T-cell (primary cell): ENCODE measurements around the gene DTX2. TPM values are rescaled to one million over a fixed set of nuclear protein-coding genes. Genes with fewer than 3 reads are reported as not detected.
"Not testable (repeated sequence)": the region's sequence is repeated elsewhere in the genome, so short reads cannot be mapped to it uniquely, and the experiment has no call there.

ENCODE experiments used
- ATAC-seq, 4 experiments: fragments of 200-7000 bp in 3 of 4; fragments of 150-1000 bp in 1 of 4; cut with Tn5 transposase; replicated peaks in 1 of 4; 1 replicate in 3 of 4; 2 replicates in 1 of 4; pipeline ENCODE4 v1.10.0; 2021; ENCODE audit warnings: moderate library complexity in 3 of 4, mild to moderate bottlenecking in 2 of 4, moderate number of reproducible peaks in 1 of 4
- CTCF ChIA-PET, 2 donors: fragments of 300-600 bp; sonication (Branson Sonifier 250); formaldehyde crosslinking; loops; one replicate each; lab custom pipeline; 2022; ENCODE audit warnings: antibody characterized with exemption in 2 of 2; lab: Charles Lee
- POLR2A ChIA-PET, 2 donors: fragments of 300-600 bp; sonication (Branson Sonifier 250); formaldehyde crosslinking; loops; one replicate each; lab custom pipeline; 2022; ENCODE audit warnings: antibody characterized with exemption in 2 of 2; lab: Charles Lee
- DNase-seq, 35 experiments: peaks; one replicate each; pipeline versions ENCODE4 v3.0.0 to v3.0.0-alpha.2; 2013 to 2023
- H3K27ac ChIP-seq: one replicate; pipeline ENCODE4 v1.5.1; 2013; ENCODE audit warnings: low read length
- H3K27me3 ChIP-seq, 2 experiments: replicated peaks in 1 of 2; 1 replicate in 1 of 2; 2 replicates in 1 of 2; pipeline versions ENCODE4 v1.6.1 to v1.7.0; 2013; ENCODE audit warnings: low read length in 1 of 2, mixed read lengths in 1 of 2; ENCODE audit not compliant: control insufficient read depth in 2 of 2, insufficient read depth in 2 of 2; ENCODE audit errors: extremely low read depth in 1 of 2
- H3K36me3 ChIP-seq, 2 donors: 1 replicate in 1 of 2; 2 replicates in 1 of 2; pipeline versions ENCODE4 v1.6.1 to v1.7.0; 2013; ENCODE audit warnings: low read length in 1 of 2; ENCODE audit not compliant: control insufficient read depth in 2 of 2, insufficient read depth in 1 of 2; ENCODE audit errors: extremely low read depth in 1 of 2
- H3K4me1 ChIP-seq, 2 experiments: 1 replicate in 1 of 2; 2 replicates in 1 of 2; pipeline versions ENCODE4 v1.6.1 to v1.7.0; 2013; ENCODE audit warnings: low read length in 2 of 2, mixed read lengths in 1 of 2; ENCODE audit not compliant: insufficient read depth in 2 of 2, control insufficient read depth in 1 of 2; ENCODE audit errors: extremely low read depth in 1 of 2
- H3K4me3 ChIP-seq, 2 donors: 1 replicate in 1 of 2; 2 replicates in 1 of 2; pipeline versions ENCODE4 v1.5.1 to v1.7.0; 2013; ENCODE audit warnings: mild to moderate bottlenecking in 2 of 2, low read length in 1 of 2, moderate library complexity in 1 of 2; ENCODE audit not compliant: control insufficient read depth in 1 of 2; ENCODE audit errors: extremely low read depth in 1 of 2
- H3K9me3 ChIP-seq: 2 replicates; pipeline ENCODE4 v1.7.0; 2013
- H3K27ac Mint-ChIP-seq, 2 donors: one replicate each; pipeline ENCODE4 v1.8.0; 2020 to 2021; ENCODE audit warnings: mild to moderate bottlenecking in 2 of 2, mixed read lengths in 2 of 2
- H3K27me3 Mint-ChIP-seq, 2 donors: one replicate each; pipeline ENCODE4 v1.8.0; 2021 to 2022; ENCODE audit warnings: mixed read lengths in 2 of 2
- H3K36me3 Mint-ChIP-seq: one replicate; pipeline ENCODE4 v1.8.0; 2021; ENCODE audit warnings: mixed read lengths
- H3K4me1 Mint-ChIP-seq, 3 donors: one replicate each; pipeline ENCODE4 v1.8.0; 2020 to 2022; ENCODE audit warnings: mixed read lengths in 3 of 3, mild to moderate bottlenecking in 1 of 3
- H3K4me3 Mint-ChIP-seq, 3 donors: one replicate each; pipeline ENCODE4 v1.8.0; 2020 to 2022; ENCODE audit warnings: mild to moderate bottlenecking in 3 of 3, mixed read lengths in 3 of 3, moderate library complexity in 3 of 3
- H3K9me3 Mint-ChIP-seq, 3 donors: one replicate each; pipeline ENCODE4 v1.8.0; 2020 to 2022; ENCODE audit warnings: mixed read lengths in 3 of 3
- WGBS: methylation state at CpG from one replicate; pipeline ENCODE4 v1.1.5; 2013; ENCODE audit warnings: missing lambda C conversion rate; ENCODE audit not compliant: insufficient coverage; 5-methylcytosine and 5-hydroxymethylcytosine counted together
- total RNA-seq, 35 experiments: library from RNA in 6 of 35; stranded (reverse) in 6 of 35; fragments of 120-200 nt in 1 of 35; gene quantifications; one replicate each; pipeline versions ENCODE4 v1.2.1 to v1.2.4 and lab custom pipeline; 2013 to 2026

DTX2 gene
- total RNA-seq, 5 donors from 2014 or later (not counting 1 experiment from before 2014, with no cell fraction given): 29.0 to 56.6 (median 42.3) TPM

- no peaks in the 10 kb centered on the region for H3K36me3 ChIP-seq
- Mint-ChIP-seq H3K4me1 (peaks cover 0 to 3% (median 0%) of the 10 kb centered on the region in 3 donors), H3K27ac (no peak overlapping the region), H3K9me3 (no peaks in the 10 kb centered on the region), H3K4me3 (no peak overlapping the region), H3K36me3 (no peaks in the 10 kb centered on the region), H3K27me3 (no peaks in the 10 kb centered on the region)
- DNase-seq (peak in 1 of 35 experiments; percentile 4), ATAC-seq (no peak)
- ChIA-PET CTCF (interaction anchor here in 1 of 2 donors (0.6 kb wide), 2 partner anchors 330 to 598 kb away, joined by 5 to 7 read pairs; no protein-coding TSS in a partner anchor), POLR2A (no interaction called here)
- H3K4me1 ChIP-seq: no peaks in the 10 kb centered on the region
- no peaks in the 10 kb centered on the region for H3K9me3 ChIP-seq
- no peak overlapping the region for H3K27ac ChIP-seq
- 83% methylated on average over 18 of the region's 29 CpGs for WGBS
- peaks cover 0 to 9% of the 10 kb centered on the region in 2 experiments for H3K27me3 ChIP-seq
- H3K4me3 ChIP-seq: no peak overlapping the region
Observed at GRCh38 chr7:76513817-76514799, 52.6 kb downstream of the DTX2 start.

GRCh38 chr7:76514926-76515771 is 53.6 kb downstream of the DTX2 start:
- POLR2A ChIA-PET: interaction anchor here in 1 of 2 donors (0.6 kb wide), 1 partner anchor 597 kb away, joined by 3 read pairs; no protein-coding TSS in a partner anchor
- no peak for DNase-seq
- 92% methylated on average over 5 of the region's 16 CpGs for WGBS

DNA sequence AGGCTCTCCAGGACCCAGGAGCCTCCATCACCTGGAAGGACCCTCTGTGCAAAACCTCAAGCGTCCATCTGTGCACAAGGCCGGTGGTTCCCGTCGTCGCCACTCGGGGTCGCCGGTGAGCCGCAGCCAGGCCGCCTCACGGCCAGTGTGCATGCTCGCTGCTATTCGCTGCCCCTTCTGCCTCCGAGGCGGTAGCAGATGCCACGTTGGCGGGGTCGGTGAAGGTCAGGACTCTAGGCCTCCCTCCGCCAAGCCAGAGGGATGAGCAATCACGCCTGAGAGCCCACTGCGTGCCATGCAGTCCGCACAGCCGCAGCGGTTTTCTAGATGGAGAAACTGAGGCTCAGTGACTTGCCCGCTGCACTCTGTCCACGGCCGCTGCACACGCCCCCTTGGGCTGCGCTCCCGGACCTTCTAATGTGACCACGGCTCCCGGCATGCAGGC is 54.5 kb downstream of the DTX2 start:
- H3K36me3 Mint-ChIP-seq: no peaks in the 10 kb centered on the region
- 22% methylated on average over 30 of the region's 32 CpGs for whole genome bisulfite sequencing
- DNase-seq: peak in 10 of 35 experiments; percentile 11 to 50 (median 24)

More at GRCh38 chr7:76514926-76515771, 53.6 kb downstream of the DTX2 start:
- Mint-ChIP-seq H3K36me3 (no peaks in the 10 kb centered on the region), H3K27ac (no peak overlapping the region), H3K4me3 (no peak overlapping the region), H3K4me1 (no peaks in the 10 kb centered on the region), H3K27me3 (no peaks in the 10 kb centered on the region), H3K9me3 (no peaks in the 10 kb centered on the region)
- Histone ChIP-seq H3K4me3 (no peak overlapping the region), H3K27ac (no peak overlapping the region), H3K36me3 (no peaks in the 10 kb centered on the region), H3K9me3 (no peaks in the 10 kb centered on the region), H3K4me1 (no peaks in the 10 kb centered on the region), H3K27me3 (peaks cover 0 to 9% of the 10 kb centered on the region in 2 experiments)
- ATAC-seq: peak in 1 of 4 experiments; percentile 15
- CTCF ChIA-PET: interaction anchor here in 1 of 2 donors (0.6 kb wide), 3 partner anchors 9 to 597 kb away, joined by 3 to 7 read pairs (median 5); no protein-coding TSS in a partner anchor

DNA sequence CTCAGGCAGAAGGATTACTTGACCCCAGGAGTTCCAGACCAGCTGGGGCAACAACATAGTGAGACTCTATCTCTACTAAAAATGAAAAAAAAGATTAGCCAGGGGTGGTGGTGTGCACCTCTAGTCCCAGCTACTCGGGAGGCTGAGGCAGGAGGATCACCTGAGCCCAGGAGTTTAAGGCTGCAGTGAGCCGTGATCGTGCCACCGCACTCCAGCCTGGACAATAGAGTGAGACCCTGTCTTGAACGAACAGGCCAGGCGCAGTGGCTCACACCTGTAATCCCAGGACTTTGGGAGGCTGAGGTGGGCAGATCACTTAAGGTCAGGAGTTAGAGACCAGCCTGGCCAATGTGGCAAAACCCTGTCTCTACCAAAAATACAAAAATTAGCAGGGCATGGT is 55.4 kb downstream of the DTX2 start:
- H3K36me3 ChIP-seq, H3K27ac Mint-ChIP-seq, H3K36me3 Mint-ChIP-seq, H3K4me3 Mint-ChIP-seq, DNase-seq, POLR2A ChIA-PET, H3K9me3 ChIP-seq, H3K27me3 Mint-ChIP-seq, H3K4me1 ChIP-seq, H3K4me3 ChIP-seq, ATAC-seq, H3K27me3 ChIP-seq, H3K4me1 Mint-ChIP-seq, H3K9me3 Mint-ChIP-seq, CTCF ChIA-PET, H3K27ac ChIP-seq: not testable (repeated sequence)
- 80% methylated on average over 2 of the region's 6 CpGs for WGBS

More for the DNA sequence above, 54.5 kb downstream of the DTX2 start:
- H3K9me3 ChIP-seq: no peaks in the 10 kb centered on the region
- peaks cover 0 to 9% of the 10 kb centered on the region in 2 experiments for H3K27me3 ChIP-seq
- ChIA-PET POLR2A (no interaction called here), CTCF (no interaction called here)
- no peaks in the 10 kb centered on the region for H3K36me3 ChIP-seq
- Mint-ChIP-seq H3K27ac (no peak overlapping the region), H3K4me1 (no peaks in the 10 kb centered on the region), H3K9me3 (no peaks in the 10 kb centered on the region), H3K4me3 (no peak overlapping the region), H3K27me3 (no peaks in the 10 kb centered on the region)
- no peak overlapping the region for H3K4me3 ChIP-seq
- no peaks in the 10 kb centered on the region for H3K4me1 ChIP-seq
- H3K27ac ChIP-seq: no peak overlapping the region
- peak in 1 of 4 experiments; percentile 82 for ATAC-seq

GRCh38 chr7:76526183-76526582 is 64.7 kb downstream of the DTX2 start:
- not testable (repeated sequence) for H3K4me3 Mint-ChIP-seq, H3K27me3 ChIP-seq

DNA sequence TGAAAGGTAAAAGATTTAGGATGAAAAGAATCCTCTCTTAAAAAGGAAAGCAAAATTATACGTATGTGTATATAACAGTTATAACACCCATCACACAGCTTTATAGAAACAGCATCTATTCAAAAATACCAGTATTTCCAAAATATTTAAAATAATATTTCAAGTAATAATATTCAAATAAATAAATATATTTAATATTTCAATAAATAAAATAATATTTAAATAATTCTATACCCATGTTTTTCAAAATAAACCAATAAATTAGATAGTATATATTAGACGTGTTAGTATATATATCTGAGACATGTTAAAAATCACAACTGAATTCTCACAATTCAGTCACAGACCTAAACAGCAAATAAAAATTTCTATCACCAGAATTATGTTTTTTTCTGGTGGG is 70.1 kb downstream of the DTX2 start:
- H3K9me3 ChIP-seq, ATAC-seq, H3K27ac Mint-ChIP-seq, DNase-seq, H3K27me3 Mint-ChIP-seq, H3K27ac ChIP-seq, H3K4me1 Mint-ChIP-seq, H3K9me3 Mint-ChIP-seq, H3K4me3 Mint-ChIP-seq, H3K36me3 Mint-ChIP-seq, H3K27me3 ChIP-seq, H3K4me3 ChIP-seq, H3K4me1 ChIP-seq, CTCF ChIA-PET, H3K36me3 ChIP-seq, POLR2A ChIA-PET: not testable (repeated sequence)
- no CpG with 5 or more reads among the region's 2 CpGs for WGBS

More at GRCh38 chr7:76526183-76526582, 64.7 kb downstream of the DTX2 start:
- H3K36me3 ChIP-seq, H3K4me1 Mint-ChIP-seq, H3K9me3 Mint-ChIP-seq, H3K4me3 ChIP-seq, POLR2A ChIA-PET, H3K27ac Mint-ChIP-seq, H3K27me3 Mint-ChIP-seq, ATAC-seq, H3K27ac ChIP-seq, H3K9me3 ChIP-seq, DNase-seq, H3K36me3 Mint-ChIP-seq, CTCF ChIA-PET, H3K4me1 ChIP-seq: not testable (repeated sequence)
- no CpG with 5 or more reads among the region's 4 CpGs for WGBS
